BJ (cell line): Measurements from ENCODE around the gene RIPOR2. TPM values are rescaled to one million over a fixed set of nuclear protein-coding genes. Genes with fewer than 3 reads are reported as not detected.

Experiments
- CTCF ChIA-PET: fragments of 350-600 bp; formaldehyde crosslinking; extraction: SDS; loops from one replicate; lab custom pipeline; 2021; ENCODE audit warnings: antibody characterized with exemption, inconsistent platforms; lab: Yijun Ruan, JAX
- POLR2A ChIA-PET: fragments of 300-600 bp; sonication (Branson Sonifier 250); formaldehyde crosslinking; extraction: SDS; loops from one replicate; lab custom pipeline; 2021; ENCODE audit warnings: antibody characterized with exemption; lab: Charles Lee
- DNase-seq: peaks from one replicate; pipeline ENCODE4 v3.0.0-alpha.2; 2011; ENCODE audit warnings: low read depth
- H3K27me3 ChIP-seq: 2 replicates; pipeline ENCODE4 v1.6.0; 2011; ENCODE audit warnings: low read length; ENCODE audit not compliant: control insufficient read depth, insufficient read depth
- H3K36me3 ChIP-seq: 2 replicates; pipeline ENCODE4 v1.5.1; 2011; ENCODE audit warnings: low read length; ENCODE audit not compliant: control insufficient read depth, insufficient read depth
- H3K4me3 ChIP-seq: 2 replicates; pipeline ENCODE4 v1.5.1; 2011; ENCODE audit warnings: low read depth, mild to moderate bottlenecking, control low read depth, low read length
- CTCF ChIP-seq: IDR thresholded peaks from 2 replicates; pipeline ENCODE4 v1.5.1; 2011; ENCODE audit warnings: low read depth, mild to moderate bottlenecking, control low read depth, inconsistent platforms, low read length, moderate library complexity; ENCODE audit not compliant: insufficient read depth
- polyA plus RNA-seq: library from polyadenylated mRNA; depleted of rRNA; stranded (reverse); fragments of >200 nt; gene quantifications from 2 replicates; pipeline ENCODE4 v1.2.3, GENCODE V29; 2011

RIPOR2 gene
- polyA plus RNA-seq, 1 experiment = 52.6 TPM

- DNase-seq = no peak
- Histone ChIP-seq H3K4me3 (no peak overlapping the region), H3K27me3 (no peaks in the 10 kb centered on the region), H3K36me3 (peaks cover 16% of the 10 kb centered on the region)
- TF ChIP-seq CTCF = no peak
- CTCF ChIA-PET = interaction anchor here (0.6 to 2.5 kb wide), 4 partner anchors 21 to 135 kb away, joined by 3 to 6 read pairs (median 4); no protein-coding TSS in a partner anchor
- POLR2A ChIA-PET = no interaction called here
Measured at GRCh38 chr6:24876499-24877465, 59.0 kb downstream of the RIPOR2 start.

GRCh38 chr6:24875534-24875901, 60.2 kb downstream of the RIPOR2 start:
- ChIA-PET POLR2A (no interaction called here), CTCF (interaction anchor here (2.0 to 2.5 kb wide), 2 partner anchors 20 to 35 kb away, joined by 6 read pairs; no protein-coding TSS in a partner anchor)
- TF ChIP-seq CTCF = no peak

GRCh38 chr6:24874776-24875533, 60.8 kb downstream of the RIPOR2 start:
- Histone ChIP-seq H3K36me3 (peaks cover 18% of the 10 kb centered on the region), H3K4me3 (no peak overlapping the region), H3K27me3 (no peaks in the 10 kb centered on the region)
- no peak for DNase-seq
- POLR2A ChIA-PET = no interaction called here
- CTCF ChIA-PET = interaction anchor here (0.9 to 2.5 kb wide), 5 partner anchors 8 to 143 kb away, joined by 3 to 6 read pairs (median 5); no protein-coding TSS in a partner anchor
- no peak for TF ChIP-seq CTCF

More at GRCh38 chr6:24875534-24875901, 60.2 kb downstream of the RIPOR2 start:
- peaks cover 16% of the 10 kb centered on the region for H3K36me3 ChIP-seq
- H3K4me3 ChIP-seq = no peak overlapping the region
- DNase-seq = no peak
- H3K27me3 ChIP-seq = no peaks in the 10 kb centered on the region

- CTCF ChIA-PET = interaction anchor here (0.9 to 2.5 kb wide), 4 partner anchors 8 to 144 kb away, joined by 3 to 6 read pairs (median 5); no protein-coding TSS in a partner anchor
- H3K4me3 ChIP-seq = no peak overlapping the region
- H3K27me3 ChIP-seq = no peaks in the 10 kb centered on the region
- POLR2A ChIA-PET = no interaction called here
- no peak for DNase-seq
- TF ChIP-seq CTCF = no peak
- peaks cover 18% of the 10 kb centered on the region for H3K36me3 ChIP-seq
Measured at GRCh38 chr6:24874128-24874527, 61.6 kb downstream of the RIPOR2 start.
